ENCODE data around the gene MERTK. TPM values are rescaled to one million over a fixed set of nuclear protein-coding genes. Genes with fewer than 3 reads are reported as not detected.

The MERTK gene
- total RNA-seq, 2 donors from 2014 or later, result 47.1 to 69.9 TPM

GRCh38 chr2:112077814-112078213, 179.4 kb downstream of the MERTK start:
- no peak for TF ChIP-seq CTCF (IDR thresholded peaks at IDR 0.05)
- no peak overlapping the region for H3K27ac ChIP-seq
- no peaks in the 10 kb centered on the region for H3K27me3 ChIP-seq (replicated peaks; ENCODE audit: insufficient read depth)
- DNase-seq (ENCODE audit: low spot score) (no peak), ATAC-seq (ENCODE audit: insufficient number of reproducible peaks, low FRiP score, low read depth) (no peak)
- no peak overlapping the region for H3K4me3 ChIP-seq
- H3K9me3 ChIP-seq, result no peaks in the 10 kb centered on the region
- H3K36me3 ChIP-seq, result peaks cover 18% of the 10 kb centered on the region
- no peaks in the 10 kb centered on the region for H3K4me1 ChIP-seq (ENCODE audit: control insufficient read depth in 1 of 2, low read depth in 2 of 2)

Other genes starting within 250 kb of the MERTK start
- gene ANAPC1, start 14.4 kb upstream of the MERTK start, total RNA-seq, result 10 to 100 TPM; 33.6 to 45.6 TPM
- 10 to 100 TPM; 26.1 to 35.3 TPM for gene TMEM87B, start 156.7 kb downstream of the MERTK start, total RNA-seq
- 10 to 100 TPM in 1 of 2 donors, 1 to 10 TPM in 1; 5.1 to 15.6 TPM for gene FBLN7, start 239.8 kb downstream of the MERTK start, total RNA-seq

Measured in thoracic aorta (tissue), 2 donors.